Measurements from ENCODE around the gene SLC16A10.

The SLC16A10 gene

DNA sequence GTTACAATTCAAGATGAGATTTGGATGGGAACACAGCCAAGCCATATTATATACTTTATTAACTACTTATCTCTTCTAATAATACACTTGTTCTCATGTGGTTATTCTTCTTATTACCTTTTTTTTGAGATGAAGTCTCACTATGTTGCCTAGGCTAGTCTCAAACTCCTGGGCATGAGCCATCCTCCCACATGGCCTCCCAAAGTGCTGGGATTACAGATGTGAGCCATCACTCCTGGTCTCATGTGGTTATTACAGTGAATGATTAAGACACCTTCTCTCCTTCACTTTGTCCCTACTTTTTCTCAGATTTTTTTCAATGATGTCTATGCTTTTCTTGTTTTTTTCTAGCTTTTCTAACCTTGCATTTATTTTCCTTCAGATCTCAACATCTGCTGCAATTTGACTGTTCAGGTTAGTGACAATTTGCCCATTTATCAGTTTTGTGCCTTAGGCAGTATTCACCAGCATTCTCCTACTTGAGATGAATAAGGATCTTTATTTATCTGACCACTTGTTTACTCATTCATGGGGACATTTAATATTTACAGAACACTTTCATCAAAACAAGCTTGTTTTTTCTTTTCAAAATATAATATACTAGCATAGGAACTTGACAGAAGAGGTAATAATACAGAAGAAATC, 105.7 kb downstream of the SLC16A10 start:
- DNase-seq (ENCODE audit: low read depth) = no peak
- no peak overlapping the region for H3K4me3 ChIP-seq (ENCODE audit: control insufficient read depth, low read depth, low read length)
- TF ChIP-seq, protein P1, sequence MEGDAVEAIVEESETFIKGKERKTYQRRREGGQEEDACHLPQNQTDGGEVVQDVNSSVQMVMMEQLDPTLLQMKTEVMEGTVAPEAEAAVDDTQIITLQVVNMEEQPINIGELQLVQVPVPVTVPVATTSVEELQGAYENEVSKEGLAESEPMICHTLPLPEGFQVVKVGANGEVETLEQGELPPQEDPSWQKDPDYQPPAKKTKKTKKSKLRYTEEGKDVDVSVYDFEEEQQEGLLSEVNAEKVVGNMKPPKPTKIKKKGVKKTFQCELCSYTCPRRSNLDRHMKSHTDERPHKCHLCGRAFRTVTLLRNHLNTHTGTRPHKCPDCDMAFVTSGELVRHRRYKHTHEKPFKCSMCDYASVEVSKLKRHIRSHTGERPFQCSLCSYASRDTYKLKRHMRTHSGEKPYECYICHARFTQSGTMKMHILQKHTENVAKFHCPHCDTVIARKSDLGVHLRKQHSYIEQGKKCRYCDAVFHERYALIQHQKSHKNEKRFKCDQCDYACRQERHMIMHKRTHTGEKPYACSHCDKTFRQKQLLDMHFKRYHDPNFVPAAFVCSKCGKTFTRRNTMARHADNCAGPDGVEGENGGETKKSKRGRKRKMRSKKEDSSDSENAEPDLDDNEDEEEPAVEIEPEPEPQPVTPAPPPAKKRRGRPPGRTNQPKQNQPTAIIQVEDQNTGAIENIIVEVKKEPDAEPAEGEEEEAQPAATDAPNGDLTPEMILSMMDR (IDR thresholded peaks at IDR 0.05; ENCODE audit: control insufficient read depth, insufficient read depth, low read depth, low read length, missing control alignments) = no peak

DNA sequence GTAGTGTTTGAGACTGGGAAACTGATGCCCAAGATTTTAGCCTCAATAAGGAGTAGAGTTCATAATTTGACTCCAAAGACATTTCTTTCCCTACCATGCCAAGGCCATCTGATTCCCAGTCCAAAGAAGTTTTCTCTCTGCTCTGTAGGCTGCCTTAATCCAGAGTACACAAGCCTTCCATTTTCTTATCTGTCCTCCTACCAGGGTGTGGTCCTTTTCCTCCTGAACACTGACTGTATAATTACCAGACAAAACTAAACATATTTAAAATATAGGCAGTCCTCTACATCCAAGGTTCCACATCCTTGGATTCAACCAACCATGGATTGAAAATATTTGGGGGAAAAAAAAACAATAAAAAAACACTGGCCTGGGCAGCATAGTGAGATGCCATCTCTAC, 108.4 kb downstream of the SLC16A10 start:
- TF ChIP-seq, protein P1 (IDR thresholded peaks at IDR 0.05; ENCODE audit: control insufficient read depth, insufficient read depth, low read depth, low read length, missing control alignments) = no peak
- no peak overlapping the region for H3K4me3 ChIP-seq (ENCODE audit: control insufficient read depth, low read depth, low read length)
- no peak for DNase-seq (ENCODE audit: low read depth)

DNA sequence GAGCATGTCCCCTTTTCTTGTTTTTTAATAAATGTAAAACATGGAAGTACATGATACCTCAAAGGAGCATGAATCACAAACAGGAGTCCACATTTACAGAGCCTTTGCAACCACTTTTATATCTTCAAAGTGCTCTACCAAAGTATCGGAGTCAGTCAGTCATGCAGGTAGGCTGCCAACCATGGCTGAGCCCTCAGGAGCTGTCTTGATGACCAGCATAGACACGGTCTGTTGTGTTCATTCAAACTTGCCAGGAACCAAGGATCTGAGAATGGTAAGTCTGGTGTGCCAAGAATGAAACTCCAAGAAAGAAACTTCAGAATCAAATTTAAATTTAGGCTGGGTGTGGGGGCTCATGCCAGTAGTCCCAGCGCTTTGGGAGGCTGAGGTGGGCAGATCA, 111.5 kb downstream of the SLC16A10 start:
- TF ChIP-seq, protein P1 (IDR thresholded peaks at IDR 0.05; ENCODE audit: control insufficient read depth, insufficient read depth, low read depth, low read length, missing control alignments) = no peak
- no peak for DNase-seq (ENCODE audit: low read depth)
- H3K4me3 ChIP-seq (ENCODE audit: control insufficient read depth, low read depth, low read length) = no peak overlapping the region

- no peak overlapping the region for H3K4me3 ChIP-seq (ENCODE audit: control insufficient read depth, low read depth, low read length)
- TF ChIP-seq, protein P1 (IDR thresholded peaks at IDR 0.05; ENCODE audit: control insufficient read depth, insufficient read depth, low read depth, low read length, missing control alignments) = no peak
- no peak for DNase-seq (ENCODE audit: low read depth)
Observed at GRCh38 chr6:111199935-111200334, 112.6 kb downstream of the SLC16A10 start.

DNA sequence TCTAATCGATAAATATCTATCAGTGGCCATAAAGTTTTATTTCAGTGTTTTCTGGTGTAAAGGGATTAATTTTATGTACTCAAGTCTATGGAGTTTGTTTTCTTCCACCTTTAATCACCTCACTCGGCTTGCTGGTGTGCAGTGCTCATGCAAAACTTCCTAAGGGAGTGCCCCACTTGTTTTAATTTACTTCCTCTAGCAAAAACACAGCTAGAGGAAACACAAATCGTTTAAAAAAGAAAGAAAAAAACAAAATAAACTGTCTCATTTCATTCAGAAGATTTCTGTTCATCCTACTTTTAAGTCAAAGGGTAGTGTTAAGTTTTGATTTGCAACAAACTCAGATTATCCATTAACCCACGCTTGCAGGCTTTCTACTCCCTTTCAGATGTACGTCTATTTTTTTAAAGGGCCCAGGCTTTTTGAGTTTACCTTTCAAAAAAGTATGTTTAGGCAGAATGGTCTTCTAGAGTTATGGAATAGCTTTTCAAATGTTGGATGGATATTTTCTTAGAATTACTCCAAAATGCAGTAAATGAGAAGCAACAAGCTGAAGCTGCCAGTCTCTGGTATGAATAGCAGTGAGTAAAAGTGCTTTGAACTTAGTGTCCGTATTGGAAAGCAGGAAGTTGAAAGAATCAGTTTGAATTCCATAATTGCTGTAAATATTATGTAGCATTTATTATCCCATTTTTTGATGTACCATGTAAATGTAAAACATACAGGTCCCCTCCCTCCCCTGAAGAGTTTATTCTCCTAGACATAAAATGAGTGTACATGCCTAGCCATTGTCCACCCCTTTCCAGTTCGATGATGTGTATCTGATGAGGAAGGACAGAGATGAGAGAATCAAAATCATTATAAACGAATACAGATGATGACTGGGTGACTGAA, 113.3 kb downstream of the SLC16A10 start:
- DNase-seq (ENCODE audit: low read depth) = no peak
- TF ChIP-seq, protein P1 (IDR thresholded peaks at IDR 0.05; ENCODE audit: control insufficient read depth, insufficient read depth, low read depth, low read length, missing control alignments) = no peak
- H3K4me3 ChIP-seq (ENCODE audit: control insufficient read depth, low read depth, low read length) = no peak overlapping the region

DNA sequence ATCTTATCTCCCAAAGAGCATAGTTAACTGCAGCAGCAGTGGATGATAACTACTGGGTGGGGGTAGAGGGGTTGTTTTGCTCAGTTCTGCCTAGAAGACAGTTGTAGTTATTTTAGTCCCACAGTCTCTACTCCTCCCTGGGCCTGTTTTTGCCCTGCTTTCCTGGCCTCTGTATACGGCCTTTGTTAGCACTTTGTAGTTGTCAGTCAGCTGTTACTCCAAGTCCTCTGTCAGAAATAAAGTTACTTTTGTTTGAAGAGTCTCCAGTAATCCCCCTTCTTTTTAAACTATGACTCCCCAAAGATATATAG, 113.9 kb downstream of the SLC16A10 start:
- DNase-seq (ENCODE audit: low read depth) = no peak
- TF ChIP-seq, protein P1 (IDR thresholded peaks at IDR 0.05; ENCODE audit: control insufficient read depth, insufficient read depth, low read depth, low read length, missing control alignments) = no peak
- H3K4me3 ChIP-seq (ENCODE audit: control insufficient read depth, low read depth, low read length) = no peak overlapping the region

Data from AG09309 (cell line).